UCSD-AML1 (cell line): ENCODE data around the gene GATD1.

Experiments used
- DNase-seq: peaks from one replicate; lab custom pipeline; 2025; ENCODE audit not compliant: unreplicated experiment; lab: John Stamatoyannopoulos, UW

Gene GATD1

DNA sequence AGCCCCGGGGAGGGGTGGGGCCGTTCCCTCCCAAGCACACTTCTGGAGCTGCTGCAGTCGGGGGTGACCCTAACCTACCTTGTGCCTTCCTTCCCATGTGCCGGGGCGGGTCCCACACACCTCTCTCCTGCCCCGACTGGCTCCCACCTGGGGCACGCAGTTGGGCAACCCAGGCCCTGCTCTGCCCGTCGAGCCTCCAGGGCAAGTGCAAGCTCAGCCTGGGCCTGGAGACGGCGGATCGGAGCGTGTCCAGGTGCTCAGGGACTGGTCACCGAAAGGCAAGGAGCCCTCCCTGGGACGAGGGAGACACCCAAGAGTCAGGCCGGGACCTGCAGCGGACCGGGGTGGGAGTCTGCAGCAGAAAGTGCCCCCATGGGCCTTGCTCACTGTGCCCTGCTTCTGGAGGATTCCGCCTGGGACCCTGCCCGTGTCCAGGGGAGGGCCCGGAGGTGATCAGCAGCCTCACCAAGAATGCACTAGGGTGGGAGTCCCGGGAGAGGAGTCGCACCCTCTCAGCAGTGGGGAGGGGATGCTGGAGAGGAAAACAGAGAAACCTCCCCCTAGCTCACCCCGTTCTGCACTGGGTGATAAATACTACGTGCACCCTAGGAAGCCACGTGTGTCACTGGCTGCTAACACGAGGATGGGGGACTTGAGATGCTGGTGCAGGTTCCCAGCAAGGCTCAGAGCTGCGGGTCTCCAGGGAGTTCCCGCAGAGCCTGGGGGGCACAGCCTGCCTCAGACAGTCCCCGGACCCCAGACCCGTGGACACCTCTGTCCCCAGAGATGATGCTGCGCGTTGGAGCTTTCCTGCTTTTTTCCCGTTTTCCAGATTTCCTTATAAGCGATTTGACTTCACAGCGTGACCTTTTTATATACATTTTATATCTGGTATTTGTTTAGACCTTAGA lies 5.2 kb upstream of the GATD1 start:
- DNase-seq = no peak

DNA sequence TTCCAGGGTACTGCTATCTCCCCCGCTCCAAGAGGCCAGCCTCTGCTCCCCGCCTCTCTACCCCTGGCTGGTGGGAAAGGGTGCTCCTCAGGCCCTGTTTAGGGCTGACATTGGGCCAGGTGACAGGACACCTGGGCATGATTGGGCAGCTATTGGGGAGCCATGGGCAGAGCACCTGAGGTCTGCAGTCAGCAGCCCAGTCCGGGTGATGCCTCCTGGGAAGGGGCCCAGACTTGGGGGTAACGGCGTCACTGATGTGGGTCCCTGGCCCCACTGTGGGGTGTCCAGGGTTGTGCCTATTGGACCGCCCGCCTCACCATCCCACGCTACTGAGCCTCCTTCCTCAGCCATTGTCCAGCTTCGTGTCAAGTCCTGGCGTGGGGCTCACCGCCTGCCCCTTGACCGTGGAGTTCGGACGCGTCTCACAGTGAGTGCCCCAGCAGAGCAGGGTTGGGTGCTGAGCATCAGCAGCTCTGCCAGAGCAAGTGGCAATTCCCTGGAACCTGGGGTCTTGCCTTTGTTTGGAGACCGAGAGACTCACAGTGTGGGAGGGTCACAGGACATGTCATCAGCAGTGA lies 2.8 kb upstream of the GATD1 start:
- no peak for DNase-seq

DNA sequence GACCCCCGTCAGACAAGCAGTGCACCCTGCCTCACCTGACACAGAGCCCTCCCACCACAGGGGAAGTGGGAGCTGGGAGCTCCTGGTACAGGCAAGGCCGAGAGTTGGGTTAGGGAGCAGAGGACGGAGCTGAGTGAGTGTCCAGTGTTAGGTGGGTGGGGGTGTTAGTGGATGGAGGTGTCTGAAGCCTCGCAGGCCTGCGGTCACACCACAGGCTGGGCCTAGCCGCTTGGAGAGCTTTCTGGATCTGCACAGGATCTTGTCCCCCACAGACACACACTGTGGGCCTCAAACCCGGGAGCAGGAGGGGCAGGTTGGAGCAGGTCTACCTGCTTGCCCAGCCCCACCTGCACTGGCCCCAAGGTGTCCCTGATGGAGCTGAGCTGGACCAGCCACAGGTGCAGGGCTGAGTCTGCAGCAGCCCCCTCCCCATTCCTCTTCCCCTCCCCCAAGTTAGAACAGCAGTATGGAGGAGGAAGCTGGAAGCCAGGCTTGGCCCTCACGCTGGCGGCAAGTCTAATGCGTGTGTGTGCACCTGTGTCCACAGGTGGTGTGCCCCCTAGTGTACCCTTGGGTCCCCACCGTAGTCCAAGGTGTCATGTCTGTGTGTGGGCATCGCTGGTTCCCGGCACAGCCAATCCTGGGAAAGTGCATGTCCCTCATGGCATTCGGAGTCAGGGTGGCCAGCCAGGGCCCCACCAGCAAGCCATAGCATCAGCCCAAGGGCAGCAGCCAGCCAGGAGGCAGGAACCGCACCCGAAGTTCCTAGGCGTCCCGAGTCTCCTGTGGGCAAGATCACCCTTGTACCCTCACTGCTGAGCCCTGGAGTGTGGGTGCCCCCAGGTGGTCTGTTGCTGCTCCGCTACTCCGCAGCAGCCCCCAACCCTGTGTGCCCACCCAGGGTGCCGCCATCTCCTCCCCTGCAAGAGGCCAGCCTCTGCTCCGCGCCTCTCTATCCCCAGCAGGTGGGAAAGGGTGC lies 2.0 kb upstream of the GATD1 start:
- DNase-seq = no peak

DNA sequence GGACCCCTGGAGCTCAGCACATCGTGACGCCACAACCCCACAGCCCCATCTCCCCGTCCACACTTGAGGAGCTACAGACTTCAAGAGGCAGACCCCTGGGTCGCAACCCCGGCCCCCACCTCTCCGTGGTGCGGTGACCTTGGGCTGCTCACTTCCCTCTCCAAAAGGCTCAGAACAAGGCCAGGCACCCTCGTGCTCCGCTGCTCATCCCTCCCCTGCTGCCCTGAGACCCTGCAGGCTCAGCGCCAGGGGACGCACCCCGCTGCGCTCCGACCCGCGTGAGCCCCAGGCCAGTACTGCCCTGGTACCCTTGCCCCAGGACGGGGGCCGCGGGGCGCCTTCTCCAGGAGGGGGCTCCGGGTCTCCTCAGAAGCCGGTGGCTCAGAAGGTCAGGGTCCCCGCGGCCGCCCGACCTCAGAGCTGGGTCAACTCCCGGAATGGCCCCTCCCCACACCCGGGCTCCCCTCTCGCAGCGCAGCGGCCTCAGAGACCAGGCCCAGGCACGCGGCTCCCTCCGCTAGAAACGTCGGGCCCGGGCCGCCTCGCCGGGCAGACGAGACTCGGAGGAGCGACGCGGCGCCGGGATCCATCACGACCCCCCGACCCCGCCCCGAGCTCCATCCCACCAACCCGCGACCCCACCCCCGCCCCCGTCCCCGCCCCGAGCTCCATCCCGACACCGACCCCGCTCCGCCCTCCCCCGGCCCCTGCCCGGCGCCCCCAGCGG lies 563 bp downstream of the GATD1 start:
- DNase-seq = peak; percentile 61

DNA sequence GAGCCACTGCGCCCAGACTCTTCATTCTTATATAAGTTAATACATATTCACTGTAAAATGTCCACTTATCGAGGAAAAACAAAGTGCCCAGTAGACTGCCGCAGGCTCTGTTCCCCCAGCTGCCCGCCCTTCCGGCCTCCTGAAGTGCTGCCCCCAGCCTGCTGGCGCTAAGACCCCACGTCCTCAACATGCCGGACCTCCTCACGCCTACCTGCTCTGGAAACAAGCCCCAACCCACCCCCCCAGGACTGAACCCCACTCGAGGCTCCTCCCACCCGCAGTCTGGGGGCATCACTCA lies 1.1 kb downstream of the GATD1 start:
- DNase-seq = no peak

DNA sequence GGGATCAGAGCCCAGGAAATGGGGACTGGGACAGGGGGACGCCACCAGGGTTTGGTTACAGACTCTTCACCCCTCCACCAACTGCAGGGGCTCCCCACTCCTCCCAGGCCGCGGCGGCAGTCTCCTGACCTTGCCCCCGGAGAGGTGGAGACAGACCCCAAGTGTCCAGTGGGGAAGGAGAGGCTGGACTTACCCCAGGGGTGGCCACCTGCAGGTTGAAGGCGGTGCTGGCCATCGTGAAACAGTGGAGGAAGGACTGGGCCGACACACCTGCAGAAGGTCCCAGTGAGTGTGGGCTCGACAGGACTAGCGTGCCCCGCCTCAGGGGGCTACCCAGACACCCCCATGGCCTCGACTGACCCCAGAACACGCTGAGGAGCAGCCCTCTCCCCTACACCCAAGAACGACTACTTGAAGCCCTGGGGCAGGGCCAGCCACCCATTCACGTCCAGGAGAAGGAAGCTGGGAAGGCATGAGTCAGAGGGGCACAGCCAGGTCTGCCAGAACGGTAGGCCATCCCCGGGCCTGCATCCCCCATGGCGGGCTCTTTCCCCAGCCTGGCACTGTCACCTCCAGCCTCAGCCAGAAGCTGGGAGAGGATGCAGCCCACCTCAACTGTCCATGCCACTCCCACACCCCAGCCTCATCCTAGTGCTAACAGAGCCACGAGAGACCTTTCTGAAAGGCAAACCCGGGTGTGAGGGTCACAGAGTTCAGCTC lies 2.3 kb downstream of the GATD1 start:
- DNase-seq = no peak

DNA sequence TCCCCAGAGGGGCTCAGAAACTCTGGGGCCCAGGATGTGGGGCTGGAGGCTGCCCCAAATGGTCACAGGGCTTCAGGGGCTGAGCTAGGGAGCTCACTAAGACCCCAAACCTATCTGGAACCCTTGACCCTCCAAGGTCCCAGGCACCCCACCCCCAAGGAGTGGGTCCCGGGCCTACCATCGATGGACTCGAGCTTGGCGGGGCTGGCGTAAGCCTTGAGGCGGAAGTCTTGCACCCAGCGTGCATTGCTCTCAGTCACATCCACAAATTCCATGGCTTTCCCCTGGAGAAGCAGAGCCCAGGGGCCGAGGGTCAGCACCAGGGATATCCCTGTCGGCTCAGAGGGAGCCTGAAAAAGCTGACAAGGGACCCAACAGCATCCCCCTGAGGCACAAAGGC lies 3.5 kb downstream of the GATD1 start:
- DNase-seq = no peak

DNA sequence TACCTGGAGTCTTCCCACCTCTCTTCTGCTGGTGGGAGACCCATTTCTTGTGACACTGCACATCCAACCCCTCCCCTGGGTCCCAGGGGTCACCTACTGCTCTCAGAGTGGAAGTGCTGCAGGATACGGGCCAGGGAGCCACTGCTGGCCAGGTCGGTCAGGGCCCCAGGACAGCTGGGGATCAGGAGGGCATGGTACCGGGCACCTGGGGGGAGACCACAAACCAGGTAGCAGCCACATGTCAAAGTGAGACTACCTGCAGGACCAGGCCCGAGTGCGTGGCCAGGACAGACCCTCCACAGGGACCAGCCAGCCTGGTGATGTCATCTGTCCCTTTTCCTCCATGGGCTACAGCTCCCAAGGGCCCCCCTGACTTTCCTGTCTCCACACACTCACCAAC lies 3.9 kb downstream of the GATD1 start:
- no peak for DNase-seq

DNA sequence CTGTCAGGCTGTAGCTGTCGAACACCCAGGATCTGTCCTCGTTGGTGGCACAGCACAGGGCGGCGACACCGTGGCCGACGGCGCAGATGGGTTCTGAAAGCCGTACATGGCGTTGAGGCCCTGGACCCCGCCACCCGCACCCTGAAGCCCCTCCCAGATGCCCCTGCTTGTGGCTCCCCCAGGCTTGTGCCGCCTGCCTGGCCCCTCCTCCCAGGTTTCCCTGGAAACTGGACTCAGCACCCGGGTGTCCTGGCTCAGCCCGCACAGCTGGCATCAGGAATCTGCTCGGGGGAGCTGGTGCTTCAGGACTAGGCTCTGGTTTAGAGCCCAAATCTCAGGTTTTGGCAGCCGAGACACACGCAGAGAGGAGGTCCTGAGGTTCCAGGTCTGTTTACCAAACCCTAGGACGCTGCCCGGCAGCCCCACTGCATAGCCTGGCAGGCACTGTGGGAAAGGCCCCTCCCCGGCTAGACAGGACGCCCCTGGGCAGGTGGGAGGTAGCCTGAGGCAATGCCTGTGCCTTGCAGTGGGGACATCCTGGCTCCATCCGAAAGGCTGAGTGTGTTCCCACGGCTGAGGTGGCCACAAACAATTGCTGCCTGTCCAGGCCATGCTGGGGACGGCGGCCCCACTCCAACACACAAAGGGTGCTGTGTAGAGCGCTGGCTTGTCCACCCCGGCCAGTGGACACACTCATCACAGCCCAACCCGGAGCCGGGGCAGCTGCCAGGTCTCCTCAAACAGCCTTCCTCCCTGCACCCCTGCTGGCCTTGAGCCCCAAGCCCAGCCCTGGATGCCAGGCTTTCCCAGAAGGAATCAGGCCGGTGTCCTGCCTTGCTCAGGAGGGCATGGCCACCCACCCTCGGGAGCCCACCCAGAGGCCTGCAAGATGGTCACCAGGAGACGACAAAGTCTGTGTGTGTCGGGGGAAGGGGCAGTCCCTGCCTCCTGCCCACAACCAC lies 4.6 kb downstream of the GATD1 start:
- DNase-seq = no peak

DNA sequence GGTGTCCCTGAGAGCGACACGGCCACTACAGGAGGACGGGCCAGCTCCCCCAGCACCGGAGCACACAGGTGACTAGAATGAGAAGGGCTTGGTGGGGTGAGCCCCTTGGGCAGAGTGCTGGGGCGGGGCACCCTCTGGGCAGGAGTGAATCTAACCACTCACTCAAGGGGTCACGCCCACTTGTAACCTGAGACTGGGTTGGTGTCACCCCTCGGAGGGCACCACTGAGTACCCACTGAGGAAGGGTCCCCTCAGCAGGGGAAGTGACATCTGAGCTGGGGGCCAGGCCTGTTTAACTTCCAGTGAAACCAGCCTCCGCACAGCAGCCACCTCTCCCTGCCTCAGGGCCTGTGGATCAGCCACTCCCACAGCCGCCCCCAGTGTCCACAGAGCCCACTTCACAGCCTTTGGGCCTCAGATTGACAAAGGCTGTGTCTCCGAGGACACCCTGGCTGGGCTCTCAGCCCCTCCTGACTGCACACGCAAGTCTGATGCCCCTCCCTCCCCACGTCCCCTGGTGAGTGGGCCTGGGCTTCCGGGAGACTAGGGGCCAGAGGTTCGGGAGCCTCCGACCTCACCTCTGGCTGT lies 5.6 kb downstream of the GATD1 start:
- DNase-seq = no peak

DNA sequence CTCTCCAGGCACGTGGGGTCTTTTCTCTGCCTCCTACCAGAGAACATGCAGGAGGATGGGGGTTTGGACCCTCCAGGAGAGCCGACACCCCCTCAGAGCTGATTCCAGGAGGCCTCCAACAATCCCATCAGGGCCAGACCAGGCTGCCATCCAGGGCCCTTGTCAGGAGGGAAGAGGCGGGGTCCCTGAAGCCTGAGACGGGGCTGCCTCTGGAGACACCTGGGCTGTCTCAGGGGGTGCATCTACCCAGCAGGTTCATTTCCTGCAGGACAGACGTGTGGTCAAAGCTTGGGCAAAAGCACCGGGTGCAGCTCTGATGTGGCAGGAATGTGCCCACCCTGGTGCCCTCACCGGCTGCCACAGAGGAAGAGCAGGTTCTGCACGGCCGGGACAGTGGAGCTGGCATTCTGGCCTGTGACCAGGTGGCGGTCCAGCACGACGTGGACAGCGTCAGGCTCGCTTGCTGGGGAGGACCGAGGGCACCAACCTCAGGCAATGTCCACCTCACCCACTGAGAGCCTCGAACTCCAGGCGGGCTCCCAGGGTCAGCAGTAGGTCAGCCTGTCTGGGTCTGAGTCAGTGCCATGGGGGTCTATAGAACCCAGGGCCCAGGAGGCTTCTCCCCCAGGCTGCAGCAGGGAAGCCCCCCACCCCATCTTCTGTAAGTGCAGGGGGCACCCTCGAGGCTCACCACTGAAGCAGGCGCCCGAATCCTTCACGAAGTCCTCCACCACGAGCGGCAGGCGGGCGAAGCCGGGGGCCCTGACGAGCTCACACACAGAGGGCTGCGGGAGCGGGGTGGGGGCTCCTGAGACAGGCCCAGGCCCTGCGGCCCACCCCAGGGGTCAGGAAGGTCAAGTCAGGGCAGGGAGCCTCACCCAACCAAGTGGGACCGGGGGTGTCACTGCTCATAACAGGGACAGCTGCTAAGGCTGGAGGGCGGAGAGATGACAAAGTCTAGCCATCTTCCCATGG lies 6.4 kb downstream of the GATD1 start:
- no peak for DNase-seq

DNA sequence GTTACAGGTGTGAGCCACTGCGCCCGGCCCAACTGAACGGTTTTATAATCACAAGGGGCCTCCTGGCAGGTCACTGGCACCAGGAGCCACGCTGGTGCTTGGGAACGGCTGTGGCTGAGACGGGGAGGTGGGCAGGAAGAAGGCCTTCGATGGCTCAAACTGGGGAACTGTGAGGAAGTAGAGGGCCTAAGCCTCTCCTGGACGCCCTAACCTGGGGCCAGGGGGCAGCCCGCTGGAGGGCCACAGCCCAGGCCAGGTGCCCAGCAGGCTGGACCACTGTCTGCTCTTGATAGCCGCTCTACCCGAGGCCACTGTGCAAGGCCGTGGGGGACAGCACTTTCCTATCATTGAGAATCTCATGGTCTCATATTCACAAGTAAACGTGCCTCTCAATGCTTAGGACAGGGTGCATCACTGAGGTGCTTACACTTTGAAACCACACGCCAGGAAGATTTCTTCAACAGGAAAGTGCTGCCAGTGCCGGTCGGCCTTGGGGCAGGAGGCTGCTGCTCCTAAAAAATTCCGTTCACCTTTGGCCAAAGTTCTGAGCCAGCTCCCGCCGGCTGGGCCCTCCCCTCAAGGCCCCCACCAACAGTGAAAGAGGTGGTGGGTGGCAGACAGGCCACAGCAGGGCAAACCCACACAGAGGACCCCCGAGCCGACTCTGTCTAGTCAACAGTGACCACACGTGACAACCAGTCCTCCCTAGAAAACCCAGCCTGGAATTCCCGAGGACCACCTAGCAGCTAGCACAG lies 7.2 kb downstream of the GATD1 start:
- no peak for DNase-seq

DNA sequence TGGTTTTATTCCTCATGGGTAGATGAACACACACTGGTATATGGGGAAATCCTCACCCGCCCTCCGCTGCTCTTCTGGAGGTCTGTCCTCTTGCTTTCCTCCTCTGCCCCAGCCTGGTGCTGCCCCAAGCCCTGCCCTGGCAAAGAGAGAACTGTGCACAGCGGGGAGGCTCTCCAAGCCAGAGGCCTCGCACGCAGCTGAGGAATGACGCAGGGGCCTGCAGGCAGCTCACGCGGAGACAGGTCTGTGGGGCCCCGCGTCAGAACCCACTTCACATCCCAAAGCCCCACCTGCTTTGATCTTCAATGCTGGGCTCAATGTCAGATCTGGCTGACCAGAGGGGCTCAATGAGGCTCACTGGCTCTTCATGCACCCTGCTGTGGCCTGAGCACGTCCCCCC lies 10.0 kb downstream of the GATD1 start:
- DNase-seq = no peak

DNA sequence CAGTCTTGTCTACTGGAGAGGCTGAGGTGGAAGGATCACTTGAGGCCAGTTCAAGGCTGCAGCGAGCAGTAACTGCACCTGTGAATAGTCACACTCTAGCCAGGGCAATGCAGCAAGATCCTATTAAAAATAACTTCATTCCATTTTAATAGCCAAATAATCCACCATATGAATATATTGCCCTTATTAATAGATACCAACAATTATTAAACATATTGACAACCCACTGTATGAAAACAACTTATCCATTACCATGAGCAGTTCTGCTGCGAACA lies 10.4 kb downstream of the GATD1 start:
- DNase-seq = no peak

DNA sequence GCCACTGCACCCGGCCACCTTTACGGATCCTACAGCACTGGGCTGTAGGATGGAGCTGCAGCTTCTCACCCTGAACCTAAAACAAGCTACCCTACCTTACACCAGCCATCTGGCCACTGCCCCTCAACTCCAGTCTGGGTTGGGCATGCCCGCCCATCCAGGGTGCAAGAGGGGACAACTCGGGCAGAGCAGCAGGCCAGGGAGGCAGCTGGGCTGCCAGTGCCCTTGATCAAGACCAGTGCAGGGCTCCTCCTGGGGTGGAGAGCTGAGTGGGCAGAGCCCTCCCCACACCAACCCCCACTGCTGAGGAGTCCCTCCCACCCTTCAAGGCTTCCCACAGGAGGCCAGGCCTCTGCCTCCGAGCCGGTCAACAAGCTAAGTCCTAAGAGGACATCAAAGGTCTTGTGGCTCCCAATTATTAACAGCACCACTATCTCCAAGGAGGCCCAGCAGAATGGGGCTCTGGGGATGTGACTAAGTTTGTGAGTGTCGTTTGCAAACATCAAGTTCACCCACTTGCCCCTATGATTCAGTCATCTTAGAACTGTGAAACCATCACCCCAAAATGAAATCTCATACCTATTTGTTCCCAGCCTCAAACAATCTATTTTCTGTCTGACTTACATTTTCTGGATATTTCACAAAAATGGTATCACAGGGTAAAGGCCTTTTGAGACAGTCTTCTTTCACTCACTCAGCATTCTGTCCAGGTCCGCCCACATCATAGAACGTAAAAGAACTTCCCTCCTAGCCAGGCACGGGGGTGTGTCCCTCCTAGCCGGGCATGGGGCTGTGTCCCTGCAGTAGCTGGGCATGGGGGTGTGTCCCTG lies 11.0 kb downstream of the GATD1 start:
- DNase-seq = no peak

DNA sequence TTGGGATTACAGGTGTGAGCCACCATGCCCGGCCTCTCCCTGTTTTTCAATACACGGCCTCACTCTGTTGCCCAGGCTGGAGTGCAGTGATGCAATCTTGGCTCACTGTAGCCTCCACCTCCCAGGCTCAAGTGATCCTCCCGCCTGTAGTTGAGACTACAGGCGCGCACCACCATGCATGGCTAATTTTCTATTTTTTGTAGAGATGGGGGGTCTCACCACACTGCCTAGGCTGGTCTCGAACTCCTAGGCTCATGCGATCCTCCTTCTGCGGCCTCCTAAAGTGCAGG lies 11.5 kb downstream of the GATD1 start:
- no peak for DNase-seq
